Measurements from ENCODE around the gene RALGPS1. TPM values are rescaled to one million over a fixed set of nuclear protein-coding genes. Genes with fewer than 3 reads are reported as not detected.

The RALGPS1 gene
- total RNA-seq, 1 experiment from 2014 or later: 8.2 TPM

DNA sequence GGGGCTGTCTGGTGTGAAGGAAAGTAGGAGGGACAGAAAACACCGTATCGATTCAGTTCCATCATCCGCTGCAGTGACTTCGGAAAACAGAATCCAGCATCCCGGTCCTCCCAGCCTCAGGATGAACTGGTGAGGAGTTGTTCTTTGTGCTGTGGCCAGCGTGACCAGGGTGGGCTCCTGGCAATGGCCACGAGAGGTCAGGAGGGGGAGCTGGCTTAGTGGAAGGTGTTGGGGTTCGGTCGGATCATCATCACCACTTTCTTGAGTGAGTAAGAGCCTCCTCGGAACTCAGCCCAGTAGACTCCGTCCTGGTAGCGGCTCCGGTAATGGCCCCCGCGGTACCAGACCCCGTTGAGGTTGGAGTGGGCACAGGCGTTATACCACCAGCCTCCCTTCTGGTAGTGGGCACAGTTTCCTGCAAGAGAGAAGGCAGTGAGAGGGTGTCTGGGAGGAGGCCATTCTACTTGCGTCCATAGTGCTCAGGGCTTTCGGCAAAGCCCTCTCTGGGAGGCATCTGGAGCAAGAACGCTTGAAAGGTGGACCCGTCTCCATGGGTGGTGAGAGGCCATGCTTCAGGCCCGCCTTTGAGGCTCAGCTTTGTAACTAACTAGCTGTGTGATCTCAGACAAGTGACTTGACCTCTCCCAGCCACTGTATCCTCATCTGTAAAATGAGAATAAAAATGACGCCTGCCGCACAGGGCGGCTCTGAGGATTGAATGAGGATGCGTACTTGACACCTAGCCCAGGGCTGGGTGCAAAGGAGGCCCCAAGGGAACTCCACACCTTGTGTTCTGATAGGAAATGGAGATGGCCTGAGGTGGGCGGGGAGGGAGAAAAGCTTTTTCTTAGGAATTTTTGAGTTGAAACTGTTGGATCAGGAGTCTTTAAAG is 174.4 kb downstream of the RALGPS1 start:
- no peak overlapping the region for H3K9ac ChIP-seq (ENCODE audit: low read length)
- H3K27me3 ChIP-seq (ENCODE audit: low read length): no peaks in the 10 kb centered on the region
- H4K20me1 ChIP-seq (ENCODE audit: insufficient read depth, low read depth, low read length): peaks cover 9% of the 10 kb centered on the region; the same call in 1 of the 2 replicates
- H3K36me3 ChIP-seq (ENCODE audit: insufficient read depth, low read length): no peaks in the 10 kb centered on the region
- H3K9me3 ChIP-seq (ENCODE audit: low read length): no peaks in the 10 kb centered on the region
- DNase-seq: no peak
- no peaks in the 10 kb centered on the region for H3K4me1 ChIP-seq (ENCODE audit: low read length)
- no peak overlapping the region for H2AFZ ChIP-seq (ENCODE audit: low read length)
- no peak overlapping the region for H3K27ac ChIP-seq (ENCODE audit: low read length)
- no peak overlapping the region for H3K4me2 ChIP-seq (ENCODE audit: low read depth, low read length, poor library complexity, severe bottlenecking)
- no peaks in the 10 kb centered on the region for H3K79me2 ChIP-seq (ENCODE audit: low read length)
- no peaks in the 10 kb centered on the region for H3K9me2 ChIP-seq (replicated peaks; ENCODE audit: insufficient read depth, low read length)
- no peak overlapping the region for H3K4me3 ChIP-seq (ENCODE audit: low read length)

DNA sequence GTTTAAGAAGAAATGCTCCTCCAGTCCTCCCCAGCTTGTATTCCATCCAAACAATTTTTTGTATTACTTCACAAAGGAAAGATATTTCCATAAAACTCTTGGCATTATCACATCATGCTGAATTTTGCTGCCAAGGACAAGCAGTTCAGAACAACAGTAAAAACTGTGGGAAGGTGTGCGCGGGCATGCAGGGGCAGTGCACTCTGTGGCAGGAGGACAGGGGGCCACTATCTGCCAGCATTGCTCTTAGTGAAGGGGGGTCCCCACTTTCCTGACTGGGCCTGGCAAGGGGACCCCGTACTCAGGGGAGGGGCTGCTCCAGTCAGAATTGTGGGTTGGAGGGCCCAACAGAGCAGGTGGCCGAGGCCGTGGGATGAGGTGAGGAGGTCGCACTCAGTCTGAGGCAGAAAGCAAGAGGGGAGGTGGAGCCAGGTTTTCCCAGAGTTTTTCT is 175.1 kb downstream of the RALGPS1 start:
- no peak overlapping the region for H3K9ac ChIP-seq (ENCODE audit: low read length)
- H3K4me3 ChIP-seq (ENCODE audit: low read length): no peak overlapping the region
- no peak overlapping the region for H2AFZ ChIP-seq (ENCODE audit: low read length)
- H3K27me3 ChIP-seq (ENCODE audit: low read length): no peaks in the 10 kb centered on the region
- no peaks in the 10 kb centered on the region for H3K36me3 ChIP-seq (ENCODE audit: insufficient read depth, low read length)
- H3K9me3 ChIP-seq (ENCODE audit: low read length): no peaks in the 10 kb centered on the region
- no peaks in the 10 kb centered on the region for H3K9me2 ChIP-seq (replicated peaks; ENCODE audit: insufficient read depth, low read length)
- no peaks in the 10 kb centered on the region for H3K79me2 ChIP-seq (ENCODE audit: low read length)
- H4K20me1 ChIP-seq (ENCODE audit: insufficient read depth, low read depth, low read length): peaks cover 9% of the 10 kb centered on the region; the same call in 1 of the 2 replicates
- H3K4me2 ChIP-seq (ENCODE audit: low read depth, low read length, poor library complexity, severe bottlenecking): no peak overlapping the region
- no peak overlapping the region for H3K27ac ChIP-seq (ENCODE audit: low read length)
- no peak for DNase-seq
- no peaks in the 10 kb centered on the region for H3K4me1 ChIP-seq (ENCODE audit: low read length)

DNA sequence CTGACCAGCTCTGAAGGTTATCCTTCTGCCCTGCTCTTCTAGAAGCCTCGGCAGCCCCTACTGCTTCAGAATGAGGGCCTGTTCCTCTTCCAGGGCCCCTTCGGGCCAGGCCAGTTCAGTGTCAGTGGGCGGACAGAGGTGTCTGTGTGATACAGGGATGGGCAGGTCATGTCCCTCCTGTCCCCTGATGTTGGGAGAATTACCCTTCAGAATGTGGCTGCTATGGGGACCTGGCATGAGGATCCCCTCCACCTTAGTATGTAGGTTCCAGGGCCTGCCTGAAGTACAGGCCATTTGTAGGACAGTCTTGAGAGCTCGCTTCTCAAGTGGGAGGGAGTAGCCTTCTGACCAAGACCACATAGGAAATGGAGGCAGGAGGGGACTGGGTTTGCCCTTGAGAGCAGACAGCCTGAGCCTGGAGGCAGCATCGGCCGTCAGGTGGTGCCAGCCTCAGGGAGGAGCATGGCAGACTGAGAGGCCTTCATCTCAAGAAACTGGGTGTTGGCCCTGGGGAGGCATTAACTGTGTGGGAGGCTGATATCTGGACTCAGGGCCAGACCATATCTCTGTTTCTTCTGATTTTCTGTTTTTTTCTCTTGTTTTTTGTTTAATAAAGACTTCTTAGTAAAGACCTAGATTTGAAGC is 175.9 kb downstream of the RALGPS1 start:
- Histone ChIP-seq H3K79me2 (ENCODE audit: low read length) (no peaks in the 10 kb centered on the region), H3K4me1 (ENCODE audit: low read length) (no peaks in the 10 kb centered on the region), H3K9ac (ENCODE audit: low read length) (no peak overlapping the region), H3K4me2 (ENCODE audit: low read depth, low read length, poor library complexity, severe bottlenecking) (no peak overlapping the region), H3K4me3 (ENCODE audit: low read length) (no peak overlapping the region), H3K9me2 (replicated peaks; ENCODE audit: insufficient read depth, low read length) (no peaks in the 10 kb centered on the region), H2AFZ (ENCODE audit: low read length) (no peak overlapping the region), H3K27ac (ENCODE audit: low read length) (no peak overlapping the region), H3K36me3 (ENCODE audit: insufficient read depth, low read length) (no peaks in the 10 kb centered on the region), H3K9me3 (ENCODE audit: low read length) (no peaks in the 10 kb centered on the region), H3K27me3 (ENCODE audit: low read length) (no peaks in the 10 kb centered on the region), H4K20me1 (ENCODE audit: insufficient read depth, low read depth, low read length) (peaks cover 9% of the 10 kb centered on the region; the same call in 1 of the 2 replicates)
- no peak for DNase-seq

DNA sequence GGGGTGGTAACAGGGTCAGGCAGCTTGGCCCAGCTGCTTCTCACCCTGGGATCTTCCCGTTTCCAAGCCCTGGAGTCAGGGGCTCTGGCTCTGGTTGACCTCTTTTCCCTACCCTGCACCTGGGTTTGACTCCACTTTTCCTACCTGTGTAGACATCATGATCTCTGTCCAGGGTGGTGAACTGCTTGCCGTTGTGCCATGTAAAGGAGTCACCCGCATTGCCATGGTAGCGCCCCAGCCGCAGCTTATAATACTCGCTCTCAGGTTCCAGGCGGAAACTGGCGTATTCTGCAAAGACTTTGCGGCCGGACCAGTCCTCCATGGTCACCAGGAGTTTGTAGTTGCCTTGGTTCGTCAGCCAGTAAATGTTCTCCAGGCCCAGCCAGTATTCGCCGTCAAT is 176.9 kb downstream of the RALGPS1 start:
- no peak overlapping the region for H2AFZ ChIP-seq (ENCODE audit: low read length)
- H3K9ac ChIP-seq (ENCODE audit: low read length): no peak overlapping the region
- no peaks in the 10 kb centered on the region for H3K4me1 ChIP-seq (ENCODE audit: low read length)
- H3K4me3 ChIP-seq (ENCODE audit: low read length): no peak overlapping the region
- H3K79me2 ChIP-seq (ENCODE audit: low read length): no peaks in the 10 kb centered on the region
- no peak overlapping the region for H3K4me2 ChIP-seq (ENCODE audit: low read depth, low read length, poor library complexity, severe bottlenecking)
- H4K20me1 ChIP-seq (ENCODE audit: insufficient read depth, low read depth, low read length): peaks cover 9% of the 10 kb centered on the region; the same call in 1 of the 2 replicates
- no peaks in the 10 kb centered on the region for H3K9me3 ChIP-seq (ENCODE audit: low read length)
- no peak for DNase-seq
- H3K27ac ChIP-seq (ENCODE audit: low read length): no peak overlapping the region
- no peaks in the 10 kb centered on the region for H3K36me3 ChIP-seq (ENCODE audit: insufficient read depth, low read length)
- no peaks in the 10 kb centered on the region for H3K9me2 ChIP-seq (replicated peaks; ENCODE audit: insufficient read depth, low read length)
- no peaks in the 10 kb centered on the region for H3K27me3 ChIP-seq (ENCODE audit: low read length)

DNA sequence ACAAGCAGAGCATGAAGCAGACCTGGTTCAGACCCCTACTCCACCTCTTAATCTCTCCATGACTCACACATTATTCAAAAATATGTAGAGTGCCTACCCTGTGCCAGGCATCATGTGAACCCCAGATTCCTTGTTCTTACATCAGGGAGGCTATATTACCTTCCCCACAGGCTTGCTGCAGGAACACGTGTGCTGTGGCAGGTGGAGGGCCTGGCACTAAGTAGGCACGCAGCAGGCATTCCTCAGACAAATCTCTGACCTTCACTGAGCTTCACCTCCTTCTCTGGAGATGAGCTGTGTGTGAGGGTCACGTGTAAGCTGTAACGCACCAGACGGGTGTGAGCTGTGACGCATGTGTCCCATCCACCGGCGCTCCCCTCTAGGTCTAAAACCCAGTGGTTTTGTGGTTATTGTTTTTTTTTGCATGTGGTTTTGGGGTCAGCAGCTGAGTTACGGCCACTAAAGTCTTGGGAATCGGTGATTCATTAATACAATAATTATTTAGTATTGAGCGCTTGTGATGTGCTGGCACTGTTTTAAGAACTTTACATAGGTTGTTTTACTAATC is 177.5 kb downstream of the RALGPS1 start:
- Histone ChIP-seq H3K79me2 (ENCODE audit: low read length) (no peaks in the 10 kb centered on the region), H3K27me3 (ENCODE audit: low read length) (no peaks in the 10 kb centered on the region), H3K9me3 (ENCODE audit: low read length) (no peaks in the 10 kb centered on the region), H3K36me3 (ENCODE audit: insufficient read depth, low read length) (no peaks in the 10 kb centered on the region), H3K9ac (ENCODE audit: low read length) (no peak overlapping the region), H3K9me2 (replicated peaks; ENCODE audit: insufficient read depth, low read length) (no peaks in the 10 kb centered on the region), H3K4me2 (ENCODE audit: low read depth, low read length, poor library complexity, severe bottlenecking) (no peak overlapping the region), H3K4me3 (ENCODE audit: low read length) (no peak overlapping the region), H3K27ac (ENCODE audit: low read length) (no peak overlapping the region), H4K20me1 (ENCODE audit: insufficient read depth, low read depth, low read length) (peaks cover 9% of the 10 kb centered on the region; the same call in 1 of the 2 replicates), H3K4me1 (ENCODE audit: low read length) (no peaks in the 10 kb centered on the region), H2AFZ (ENCODE audit: low read length) (no peak overlapping the region)
- no peak for DNase-seq

DNA sequence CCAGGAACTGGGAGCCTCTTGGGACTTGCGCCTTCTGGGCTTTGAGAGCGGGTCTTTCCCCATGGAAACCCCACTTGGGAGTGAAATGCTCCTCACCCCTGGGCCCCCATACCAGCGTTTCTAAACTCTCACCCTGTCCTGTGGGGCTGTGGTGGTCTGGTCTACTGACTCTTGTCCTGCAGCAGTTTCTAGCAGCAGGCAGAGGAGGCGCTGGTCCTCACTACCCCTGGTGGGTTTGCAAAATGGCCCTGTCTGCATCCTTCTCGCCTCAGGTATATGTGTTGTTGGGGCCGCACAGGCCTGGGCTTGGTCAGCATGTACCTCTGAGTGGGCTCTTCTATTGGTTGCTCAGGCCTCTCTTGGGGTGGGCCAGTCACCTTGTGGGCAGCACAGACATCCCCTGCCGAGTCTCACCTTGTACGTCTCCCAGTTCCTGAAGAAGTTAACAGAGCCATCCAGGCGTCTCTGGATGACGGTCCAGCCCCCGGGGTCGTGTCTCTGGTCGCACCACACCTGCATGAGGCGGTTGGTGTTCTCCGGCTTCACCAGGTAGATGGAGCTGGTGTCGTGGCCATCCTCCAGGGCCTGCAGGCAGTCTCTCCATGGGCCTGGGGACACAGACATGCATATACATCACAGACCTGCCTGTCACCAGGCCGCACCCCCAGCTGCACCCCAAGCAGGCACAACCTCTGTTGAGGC is 178.9 kb downstream of the RALGPS1 start:
- no peaks in the 10 kb centered on the region for H3K9me3 ChIP-seq (ENCODE audit: low read length)
- no peak overlapping the region for H3K4me3 ChIP-seq (ENCODE audit: low read length)
- H3K27me3 ChIP-seq (ENCODE audit: low read length): no peaks in the 10 kb centered on the region
- H3K4me1 ChIP-seq (ENCODE audit: low read length): no peaks in the 10 kb centered on the region
- H3K9ac ChIP-seq (ENCODE audit: low read length): no peak overlapping the region
- H3K36me3 ChIP-seq (ENCODE audit: insufficient read depth, low read length): no peaks in the 10 kb centered on the region
- H3K27ac ChIP-seq (ENCODE audit: low read length): no peak overlapping the region
- no peaks in the 10 kb centered on the region for H3K79me2 ChIP-seq (ENCODE audit: low read length)
- H4K20me1 ChIP-seq (ENCODE audit: insufficient read depth, low read depth, low read length): peaks cover 9% of the 10 kb centered on the region; the same call in 1 of the 2 replicates
- H2AFZ ChIP-seq (ENCODE audit: low read length): no peak overlapping the region
- no peak for DNase-seq
- H3K4me2 ChIP-seq (ENCODE audit: low read depth, low read length, poor library complexity, severe bottlenecking): no peak overlapping the region
- H3K9me2 ChIP-seq (replicated peaks; ENCODE audit: insufficient read depth, low read length): no peaks in the 10 kb centered on the region

DNA sequence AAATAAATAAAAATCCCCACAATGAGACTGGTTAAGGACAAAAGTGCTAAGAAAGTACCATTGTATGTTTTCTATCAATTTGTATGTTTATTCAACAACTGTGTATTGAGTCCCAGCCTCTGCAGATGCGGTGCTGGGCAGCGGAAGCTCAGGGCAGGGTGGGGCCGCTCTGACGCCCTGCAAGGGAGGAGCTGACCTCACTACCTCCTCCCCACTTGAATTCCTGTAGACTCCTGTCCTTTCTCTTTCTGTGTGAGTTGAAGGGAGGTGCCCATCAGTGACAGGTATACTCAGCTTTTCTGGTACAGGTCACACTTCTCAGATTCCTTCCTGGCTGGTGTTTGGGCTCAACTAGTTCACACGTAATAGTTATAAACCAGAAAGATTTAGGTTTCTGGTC is 180.8 kb downstream of the RALGPS1 start:
- no peaks in the 10 kb centered on the region for H3K9me3 ChIP-seq (ENCODE audit: low read length)
- H4K20me1 ChIP-seq (ENCODE audit: insufficient read depth, low read depth, low read length): peaks cover 12% of the 10 kb centered on the region; the same call in 1 of the 2 replicates
- no peaks in the 10 kb centered on the region for H3K27me3 ChIP-seq (ENCODE audit: low read length)
- no peaks in the 10 kb centered on the region for H3K9me2 ChIP-seq (replicated peaks; ENCODE audit: insufficient read depth, low read length)
- DNase-seq: no peak
- no peaks in the 10 kb centered on the region for H3K79me2 ChIP-seq (ENCODE audit: low read length)
- H3K4me3 ChIP-seq (ENCODE audit: low read length): no peak overlapping the region
- no peak overlapping the region for H2AFZ ChIP-seq (ENCODE audit: low read length)
- H3K4me2 ChIP-seq (ENCODE audit: low read depth, low read length, poor library complexity, severe bottlenecking): no peak overlapping the region
- no peaks in the 10 kb centered on the region for H3K4me1 ChIP-seq (ENCODE audit: low read length)
- no peak overlapping the region for H3K9ac ChIP-seq (ENCODE audit: low read length)
- no peaks in the 10 kb centered on the region for H3K36me3 ChIP-seq (ENCODE audit: insufficient read depth, low read length)
- H3K27ac ChIP-seq (ENCODE audit: low read length): no peak overlapping the region
